ENCODE measurements around the gene ILF2.

GRCh38 chr1:153640861-153641260 is 29.9 kb downstream of the ILF2 start:
- TF ChIP-seq, protein P1, sequence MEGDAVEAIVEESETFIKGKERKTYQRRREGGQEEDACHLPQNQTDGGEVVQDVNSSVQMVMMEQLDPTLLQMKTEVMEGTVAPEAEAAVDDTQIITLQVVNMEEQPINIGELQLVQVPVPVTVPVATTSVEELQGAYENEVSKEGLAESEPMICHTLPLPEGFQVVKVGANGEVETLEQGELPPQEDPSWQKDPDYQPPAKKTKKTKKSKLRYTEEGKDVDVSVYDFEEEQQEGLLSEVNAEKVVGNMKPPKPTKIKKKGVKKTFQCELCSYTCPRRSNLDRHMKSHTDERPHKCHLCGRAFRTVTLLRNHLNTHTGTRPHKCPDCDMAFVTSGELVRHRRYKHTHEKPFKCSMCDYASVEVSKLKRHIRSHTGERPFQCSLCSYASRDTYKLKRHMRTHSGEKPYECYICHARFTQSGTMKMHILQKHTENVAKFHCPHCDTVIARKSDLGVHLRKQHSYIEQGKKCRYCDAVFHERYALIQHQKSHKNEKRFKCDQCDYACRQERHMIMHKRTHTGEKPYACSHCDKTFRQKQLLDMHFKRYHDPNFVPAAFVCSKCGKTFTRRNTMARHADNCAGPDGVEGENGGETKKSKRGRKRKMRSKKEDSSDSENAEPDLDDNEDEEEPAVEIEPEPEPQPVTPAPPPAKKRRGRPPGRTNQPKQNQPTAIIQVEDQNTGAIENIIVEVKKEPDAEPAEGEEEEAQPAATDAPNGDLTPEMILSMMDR (IDR thresholded peaks at IDR 0.05) = no peak
- TF ChIP-seq EP300 (IDR thresholded peaks at IDR 0.05) (no peak), CBX8 (IDR thresholded peaks at IDR 0.05) (no peak), POLR2A (IDR thresholded peaks at IDR 0.05; ENCODE audit: low read length) (no peak), SREBF2 (IDR thresholded peaks at IDR 0.05) (no peak), CEBPB (IDR thresholded peaks at IDR 0.05) (no peak), POLR2AphosphoS2 (conservative IDR thresholded peaks at IDR 0.05; ENCODE audit: low read length) (peak; percentile 46; the same call in 1 of the 2 replicates)
- TF ChIP-seq, protein P2, sequence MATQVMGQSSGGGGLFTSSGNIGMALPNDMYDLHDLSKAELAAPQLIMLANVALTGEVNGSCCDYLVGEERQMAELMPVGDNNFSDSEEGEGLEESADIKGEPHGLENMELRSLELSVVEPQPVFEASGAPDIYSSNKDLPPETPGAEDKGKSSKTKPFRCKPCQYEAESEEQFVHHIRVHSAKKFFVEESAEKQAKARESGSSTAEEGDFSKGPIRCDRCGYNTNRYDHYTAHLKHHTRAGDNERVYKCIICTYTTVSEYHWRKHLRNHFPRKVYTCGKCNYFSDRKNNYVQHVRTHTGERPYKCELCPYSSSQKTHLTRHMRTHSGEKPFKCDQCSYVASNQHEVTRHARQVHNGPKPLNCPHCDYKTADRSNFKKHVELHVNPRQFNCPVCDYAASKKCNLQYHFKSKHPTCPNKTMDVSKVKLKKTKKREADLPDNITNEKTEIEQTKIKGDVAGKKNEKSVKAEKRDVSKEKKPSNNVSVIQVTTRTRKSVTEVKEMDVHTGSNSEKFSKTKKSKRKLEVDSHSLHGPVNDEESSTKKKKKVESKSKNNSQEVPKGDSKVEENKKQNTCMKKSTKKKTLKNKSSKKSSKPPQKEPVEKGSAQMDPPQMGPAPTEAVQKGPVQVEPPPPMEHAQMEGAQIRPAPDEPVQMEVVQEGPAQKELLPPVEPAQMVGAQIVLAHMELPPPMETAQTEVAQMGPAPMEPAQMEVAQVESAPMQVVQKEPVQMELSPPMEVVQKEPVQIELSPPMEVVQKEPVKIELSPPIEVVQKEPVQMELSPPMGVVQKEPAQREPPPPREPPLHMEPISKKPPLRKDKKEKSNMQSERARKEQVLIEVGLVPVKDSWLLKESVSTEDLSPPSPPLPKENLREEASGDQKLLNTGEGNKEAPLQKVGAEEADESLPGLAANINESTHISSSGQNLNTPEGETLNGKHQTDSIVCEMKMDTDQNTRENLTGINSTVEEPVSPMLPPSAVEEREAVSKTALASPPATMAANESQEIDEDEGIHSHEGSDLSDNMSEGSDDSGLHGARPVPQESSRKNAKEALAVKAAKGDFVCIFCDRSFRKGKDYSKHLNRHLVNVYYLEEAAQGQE (IDR thresholded peaks at IDR 0.05) = no peak
